Hypothalamus (tissue), 51 donors: ENCODE measurements around the gene SIRPA.

Experiments
- DNase-seq, 51 donors: peaks; one replicate each; lab custom pipeline; 2025; lab: John Stamatoyannopoulos, UW

The SIRPA gene

DNA sequence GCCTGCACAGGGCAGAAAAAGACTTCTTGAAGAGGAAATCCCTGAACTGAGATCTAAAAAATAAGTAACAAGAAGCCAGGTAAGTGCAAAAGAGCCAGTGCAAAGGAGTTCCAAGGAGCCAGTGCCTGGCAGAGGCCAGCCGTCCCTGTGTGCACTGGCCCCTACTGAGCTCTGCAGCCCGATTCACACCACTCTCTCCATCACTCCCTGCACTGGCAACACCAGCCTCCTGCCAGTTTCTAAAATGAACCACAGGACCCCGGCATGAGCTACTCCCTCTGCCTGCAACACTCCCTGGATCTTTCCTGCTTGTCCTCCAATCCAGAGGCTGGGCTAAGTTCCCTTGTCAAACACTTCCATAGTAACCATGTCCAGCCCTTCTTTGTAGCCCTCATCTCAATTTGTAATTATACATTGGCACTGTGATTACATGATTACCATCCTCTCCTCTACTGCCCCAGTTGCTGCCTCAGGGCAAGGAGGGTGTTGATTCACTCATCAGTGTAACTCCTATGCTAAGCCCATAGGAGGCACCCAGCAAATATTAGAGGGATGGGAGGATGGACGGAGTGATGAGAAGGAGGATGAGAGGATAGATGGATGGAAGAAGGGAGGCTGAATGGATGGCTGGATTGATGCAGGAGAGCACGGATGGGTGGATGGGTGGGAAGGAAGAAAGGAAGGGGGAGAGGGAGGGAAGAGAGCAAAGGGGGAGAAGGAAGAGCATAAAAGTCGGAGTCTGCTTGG is 49.3 kb downstream of the SIRPA start:
- no peak for DNase-seq

DNA sequence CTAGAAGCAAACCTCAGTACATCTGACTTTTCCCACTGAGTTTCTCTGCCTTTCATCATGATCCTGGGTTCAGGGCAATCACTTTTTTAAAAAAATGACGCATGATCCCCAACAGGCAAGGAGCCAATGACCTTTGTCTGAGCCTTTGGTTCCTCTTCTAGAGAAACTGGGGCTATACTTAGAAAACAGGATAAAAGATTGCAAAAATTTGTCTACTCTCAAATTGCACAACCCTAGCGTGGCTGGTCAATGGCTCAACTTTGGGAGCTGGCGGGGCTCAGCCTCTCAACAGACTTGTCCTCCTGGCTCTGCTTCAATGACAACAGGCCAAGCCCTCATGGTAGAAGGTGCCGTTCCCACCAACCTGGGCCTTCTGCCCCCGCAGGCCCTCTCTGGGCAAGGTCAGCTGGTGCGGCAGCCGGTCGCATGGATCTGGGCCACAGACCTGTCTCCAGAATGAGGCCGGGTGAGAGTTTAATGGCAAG is 50.0 kb downstream of the SIRPA start:
- DNase-seq = peak in 37 of 51 donors; percentile 12 to 76 (median 50)

DNA sequence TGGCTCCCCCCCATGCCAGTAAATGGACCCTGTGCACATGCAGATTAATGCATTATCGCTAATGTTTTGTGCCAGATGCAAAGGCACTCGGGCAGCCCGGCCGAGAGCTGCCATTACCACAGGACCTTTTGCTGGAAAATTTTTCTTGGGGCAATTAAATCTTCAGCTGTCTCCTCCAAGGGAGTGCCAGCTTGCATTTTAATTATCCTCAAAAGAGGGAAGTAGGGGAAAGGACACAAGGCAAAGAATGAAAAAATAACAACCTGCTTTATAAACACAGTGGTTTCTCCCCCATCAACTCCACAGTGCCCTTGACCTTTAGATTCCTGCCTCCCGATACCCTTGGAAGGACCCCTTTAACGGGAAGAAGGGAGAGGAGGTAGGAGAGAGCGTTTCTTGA is 50.5 kb downstream of the SIRPA start:
- DNase-seq = no peak

DNA sequence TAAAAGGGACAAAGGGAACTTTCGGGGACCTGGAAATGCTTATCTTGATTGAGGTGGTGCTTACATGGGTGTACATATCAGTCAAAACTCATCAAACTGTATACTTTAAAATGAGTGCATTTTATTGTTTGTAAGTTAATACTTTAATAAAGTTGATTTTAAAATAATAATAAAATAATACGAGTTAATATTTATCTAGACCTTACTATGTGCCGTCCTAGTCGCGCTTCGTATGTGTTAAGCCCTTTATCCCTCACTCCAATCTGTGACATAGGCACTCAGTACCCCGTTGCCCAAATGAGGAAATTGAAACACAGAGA is 51.2 kb downstream of the SIRPA start:
- no peak for DNase-seq

DNA sequence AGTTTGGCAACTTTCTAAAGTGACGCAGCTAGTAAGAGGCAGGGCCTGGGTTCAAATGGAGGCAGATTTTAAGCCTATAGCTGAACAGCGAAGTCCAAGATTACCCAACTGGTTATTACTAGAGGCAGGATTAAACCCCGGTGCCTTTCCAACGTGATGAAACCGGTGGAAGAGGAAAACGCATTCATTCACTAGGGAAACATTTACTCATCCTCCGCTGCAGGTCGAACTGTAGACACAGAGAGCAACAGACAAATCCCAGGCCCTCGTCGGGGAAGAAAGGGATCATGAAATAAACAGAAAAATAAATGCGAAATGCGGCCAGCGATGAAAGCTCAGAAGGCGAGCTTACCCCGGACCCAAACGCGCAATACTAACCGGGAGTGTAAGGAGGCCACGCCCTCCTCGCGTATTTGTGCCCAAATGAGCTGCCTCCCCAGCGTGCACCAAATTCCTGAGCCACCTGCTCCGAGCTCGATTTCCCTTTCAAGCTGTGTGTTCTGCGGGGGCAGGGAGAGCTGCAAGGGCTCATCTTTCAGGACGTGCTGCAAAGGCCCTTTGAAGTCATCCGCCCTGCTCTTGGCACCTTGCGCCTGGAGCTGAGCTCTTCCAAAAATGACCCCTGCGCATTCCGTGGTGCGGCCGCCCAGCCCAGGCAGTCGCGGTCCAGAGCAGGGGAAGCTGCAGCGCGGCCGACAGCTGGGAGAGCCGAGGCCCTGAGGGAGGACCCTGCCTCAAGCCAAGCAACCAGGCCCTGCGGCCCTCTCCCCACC is 51.7 kb downstream of the SIRPA start:
- DNase-seq = peak in 2 of 51 donors; percentile 13 to 33

GRCh38 chr20:1947535-1947846 is 52.3 kb downstream of the SIRPA start:
- DNase-seq = no peak

GRCh38 chr20:1949347-1950100 is 54.3 kb downstream of the SIRPA start:
- peak in 14 of 51 donors; percentile 31 to 65 (median 50) for DNase-seq

DNA sequence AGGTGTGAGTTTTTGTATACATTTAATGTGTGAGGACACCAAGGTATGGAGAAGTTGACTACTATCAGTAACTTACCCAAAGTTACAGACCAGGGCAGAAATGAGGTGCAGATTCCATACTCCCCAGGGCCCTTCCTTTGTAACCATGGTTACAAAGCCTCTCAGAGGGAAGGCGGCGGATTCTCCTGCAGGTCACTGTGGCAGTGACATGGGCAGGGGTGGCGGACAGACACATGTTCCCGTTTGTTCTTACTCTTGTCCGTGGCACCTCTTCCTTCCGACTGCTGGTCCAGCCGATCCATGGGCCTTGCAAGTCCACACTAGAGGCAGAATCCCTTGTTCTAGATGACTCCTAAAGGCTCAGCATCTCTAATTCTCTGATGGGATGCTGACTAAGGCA is 55.6 kb downstream of the SIRPA start:
- DNase-seq = no peak

- DNase-seq = no peak
These were observed 56.4 kb downstream of the SIRPA start for GRCh38 chr20:1951436-1952115.

DNA sequence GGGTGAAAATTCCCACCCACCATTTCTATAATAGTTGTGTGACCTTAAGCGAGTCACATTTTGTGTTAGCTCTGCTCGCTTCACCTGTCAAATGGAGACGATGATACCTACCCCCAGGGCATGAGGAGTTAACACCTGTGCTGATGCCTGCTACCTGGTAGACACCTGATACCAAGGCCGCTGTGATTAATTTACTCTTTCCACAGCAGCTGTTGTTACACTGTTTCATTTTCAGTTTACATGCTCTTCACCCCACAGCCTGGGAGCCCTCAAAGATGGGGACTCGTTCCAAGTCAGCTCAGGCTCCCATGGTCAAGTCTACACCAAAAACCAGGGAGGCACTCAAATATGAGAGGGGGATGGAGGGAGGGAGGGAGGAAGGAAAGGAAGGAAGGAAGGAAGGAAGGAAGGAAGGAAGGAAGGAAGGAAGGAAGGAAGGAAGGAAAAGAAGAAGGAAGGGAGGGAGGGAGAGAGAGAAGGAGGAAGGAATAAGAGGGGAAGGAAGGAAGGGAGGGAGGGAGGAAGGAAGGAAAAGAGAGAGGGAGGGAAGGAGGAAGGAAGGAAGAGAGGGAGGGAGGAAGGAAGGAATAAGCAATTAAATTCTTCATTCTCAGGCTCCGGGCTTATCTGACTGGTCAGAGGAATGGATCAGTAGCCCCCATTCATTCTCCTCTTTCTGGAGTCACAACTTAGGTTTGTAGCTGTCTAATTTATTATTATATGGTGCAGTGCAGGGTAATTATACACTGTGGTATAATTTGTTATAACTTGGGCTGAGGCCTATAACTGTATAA is 57.7 kb downstream of the SIRPA start:
- no peak for DNase-seq

DNA sequence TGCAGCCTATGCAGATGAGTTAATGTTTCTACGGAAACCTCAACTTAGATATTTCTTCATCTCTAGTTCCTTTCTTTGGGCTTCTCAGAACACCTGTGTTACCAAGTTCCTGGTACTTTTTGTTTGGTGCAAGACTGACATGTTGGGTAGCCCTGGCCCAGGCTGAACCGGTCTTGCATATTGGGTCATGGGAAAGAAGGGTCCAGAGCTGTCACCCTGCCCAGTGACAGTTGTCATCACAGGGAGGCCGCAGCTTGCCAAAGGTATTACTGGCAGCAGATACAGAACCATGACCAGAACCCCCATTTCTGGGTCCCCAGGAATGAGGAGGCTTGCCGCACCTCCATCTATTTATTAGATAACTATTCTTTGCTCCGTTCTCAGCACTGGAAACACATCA is 58.4 kb downstream of the SIRPA start:
- DNase-seq = no peak

DNA sequence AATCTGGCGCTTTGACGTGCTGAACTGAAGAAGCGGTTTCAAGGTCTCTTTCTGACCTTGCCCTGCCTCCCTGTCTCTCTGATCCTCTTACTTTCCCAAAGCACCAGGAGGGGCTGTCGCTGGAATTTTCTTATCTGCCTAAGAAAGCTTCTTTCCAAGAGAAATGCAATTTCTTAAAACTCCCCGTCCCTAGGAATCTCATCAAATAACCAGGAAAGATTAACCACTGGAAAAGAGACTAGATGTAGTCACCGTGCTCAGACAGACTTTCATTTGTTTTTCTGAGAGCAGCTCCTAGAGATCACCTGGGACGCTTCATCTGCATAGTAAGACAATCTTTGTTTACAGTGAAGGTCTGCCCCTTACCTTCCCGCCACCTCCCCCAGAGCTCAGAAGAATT is 60.0 kb downstream of the SIRPA start:
- DNase-seq = no peak

DNA sequence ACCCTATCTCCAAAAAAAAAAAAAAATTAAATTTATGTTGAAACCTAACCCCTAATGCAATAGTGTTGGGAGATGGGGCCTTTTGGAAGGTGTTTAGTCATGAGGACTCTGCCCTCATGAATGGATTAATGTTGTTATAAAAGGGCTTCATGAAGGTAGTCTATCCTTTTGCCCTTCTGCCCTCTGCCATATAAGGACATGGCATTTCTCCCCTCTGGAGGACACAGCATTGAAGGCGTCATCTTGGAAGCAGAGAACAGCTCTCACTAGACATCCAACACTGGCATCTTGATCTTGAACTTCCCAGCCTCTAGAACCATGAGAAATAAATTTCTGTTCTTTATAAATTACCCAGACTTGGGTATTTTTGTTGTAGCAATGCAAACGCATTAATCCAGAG is 63.2 kb downstream of the SIRPA start:
- DNase-seq = no peak

DNA sequence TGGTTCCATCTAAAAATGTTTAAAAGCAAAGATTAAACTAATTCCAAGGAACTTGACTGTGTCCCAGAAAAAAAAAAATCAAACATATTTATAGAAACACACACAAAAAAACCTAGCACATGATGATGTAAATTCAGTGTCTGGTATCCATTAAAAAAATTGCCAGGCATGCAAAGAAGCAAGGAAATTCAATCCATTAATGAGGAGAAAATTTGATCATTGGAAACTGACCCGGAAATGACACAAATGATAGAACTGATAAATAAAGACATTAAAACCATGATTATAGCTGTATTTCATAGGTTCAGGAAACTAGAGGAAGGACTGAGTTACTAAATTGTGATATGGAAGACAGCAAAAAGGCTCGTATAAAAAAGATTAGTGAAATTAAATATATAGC is 63.9 kb downstream of the SIRPA start:
- DNase-seq = no peak

DNA sequence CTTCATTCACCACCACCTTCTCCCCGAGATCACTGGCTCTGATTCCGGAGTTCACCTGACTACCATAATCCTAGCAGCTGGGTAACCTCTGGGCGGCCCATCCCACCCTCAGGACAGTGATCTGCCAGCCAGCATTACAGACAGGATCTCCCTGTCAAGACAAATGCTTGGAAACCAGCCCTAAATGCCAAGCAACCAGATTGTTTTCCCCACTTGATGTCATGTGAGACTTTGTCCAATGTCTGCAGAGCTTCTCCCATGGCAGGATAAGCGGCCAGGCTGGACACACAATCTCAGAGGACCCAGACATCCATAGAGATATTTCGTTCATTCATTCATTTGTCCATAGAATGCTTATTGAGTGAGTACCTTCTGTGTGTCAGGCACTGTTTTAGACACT is 66.2 kb downstream of the SIRPA start:
- DNase-seq = no peak

- no peak for DNase-seq
These were observed 68.9 kb downstream of the SIRPA start for GRCh38 chr20:1964061-1964460.

GRCh38 chr20:1964659-1965405 is 69.6 kb downstream of the SIRPA start:
- DNase-seq = no peak

- DNase-seq = peak in 48 of 51 donors; percentile 15 to 81 (median 66)
These were observed 70.5 kb downstream of the SIRPA start for GRCh38 chr20:1965520-1966351.

- no peak for DNase-seq
These were observed 73.8 kb downstream of the SIRPA start for GRCh38 chr20:1968964-1969363.
